Bronchial epithelial cell (primary cell): ENCODE measurements around the gene LNP1. TPM values are rescaled to one million over a fixed set of nuclear protein-coding genes. Genes with fewer than 3 reads are reported as not detected.
"Not testable (repeated sequence)": the region's sequence is repeated elsewhere in the genome, so short reads cannot be mapped to it uniquely, and the experiment has no call there.

Source experiments
- DNase-seq: peaks from one replicate; pipeline ENCODE4 v3.0.0-alpha.2; 2010; ENCODE audit warnings: low read depth
- FAIRE-seq: peaks from 2 replicates; lab custom pipeline; 2011; peaks lifted over from hg19 to GRCh38; lab: Jason Lieb, UNC
- H3K27me3 ChIP-seq: 2 replicates; pipeline ENCODE4 v1.5.1; 2011; ENCODE audit warnings: low read length; ENCODE audit not compliant: control insufficient read depth, insufficient read depth
- H3K36me3 ChIP-seq: 2 replicates; pipeline ENCODE4 v1.5.1; 2011; ENCODE audit warnings: low read length; ENCODE audit not compliant: control insufficient read depth, insufficient read depth
- H3K4me3 ChIP-seq: 2 replicates; pipeline ENCODE4 v1.5.1; 2011; ENCODE audit warnings: mild to moderate bottlenecking, low read depth, low read length, control low read depth
- total RNA-seq: library from RNA; depleted of rRNA; stranded (reverse); fragments of >200 nt; gene quantifications from 2 replicates; pipeline ENCODE4 v1.2.1, GENCODE V29; 2014
- TF ChIP-seq, protein P1 (sequence below): IDR thresholded peaks from 2 replicates; pipeline ENCODE4 v1.5.1; 2011; ENCODE audit warnings: mild to moderate bottlenecking, moderate library complexity, low read length, control low read depth, inconsistent platforms; ENCODE audit not compliant: insufficient read depth, severe bottlenecking

The LNP1 gene
- total RNA-seq, 1 donor from 2014 or later: 1.1 TPM

DNA sequence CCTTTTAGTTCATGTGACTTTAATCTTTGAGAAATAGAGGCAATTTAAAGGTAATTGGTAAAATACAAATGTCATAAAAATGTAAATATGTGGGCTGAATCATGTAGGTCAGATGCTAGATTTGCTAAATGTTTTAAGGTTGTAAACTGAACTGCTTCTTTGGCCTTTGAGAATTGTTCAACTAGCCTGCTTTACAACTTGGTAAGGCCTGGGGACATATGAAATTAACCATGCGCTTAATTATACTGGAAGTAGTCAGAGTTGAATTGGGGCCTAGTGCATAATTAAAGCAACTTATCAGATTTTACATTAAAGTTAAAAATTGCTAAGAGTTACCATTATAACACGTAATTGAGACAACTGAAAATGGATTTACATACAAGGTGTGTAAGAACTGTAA lies 70.1 kb downstream of the LNP1 start:
- no peak overlapping the region for H3K4me3 ChIP-seq
- TF ChIP-seq, protein P1, sequence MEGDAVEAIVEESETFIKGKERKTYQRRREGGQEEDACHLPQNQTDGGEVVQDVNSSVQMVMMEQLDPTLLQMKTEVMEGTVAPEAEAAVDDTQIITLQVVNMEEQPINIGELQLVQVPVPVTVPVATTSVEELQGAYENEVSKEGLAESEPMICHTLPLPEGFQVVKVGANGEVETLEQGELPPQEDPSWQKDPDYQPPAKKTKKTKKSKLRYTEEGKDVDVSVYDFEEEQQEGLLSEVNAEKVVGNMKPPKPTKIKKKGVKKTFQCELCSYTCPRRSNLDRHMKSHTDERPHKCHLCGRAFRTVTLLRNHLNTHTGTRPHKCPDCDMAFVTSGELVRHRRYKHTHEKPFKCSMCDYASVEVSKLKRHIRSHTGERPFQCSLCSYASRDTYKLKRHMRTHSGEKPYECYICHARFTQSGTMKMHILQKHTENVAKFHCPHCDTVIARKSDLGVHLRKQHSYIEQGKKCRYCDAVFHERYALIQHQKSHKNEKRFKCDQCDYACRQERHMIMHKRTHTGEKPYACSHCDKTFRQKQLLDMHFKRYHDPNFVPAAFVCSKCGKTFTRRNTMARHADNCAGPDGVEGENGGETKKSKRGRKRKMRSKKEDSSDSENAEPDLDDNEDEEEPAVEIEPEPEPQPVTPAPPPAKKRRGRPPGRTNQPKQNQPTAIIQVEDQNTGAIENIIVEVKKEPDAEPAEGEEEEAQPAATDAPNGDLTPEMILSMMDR: no peak
- DNase-seq: no peak
- no peaks in the 10 kb centered on the region for H3K27me3 ChIP-seq
- FAIRE-seq: no peak
- H3K36me3 ChIP-seq: no peaks in the 10 kb centered on the region

- not testable (repeated sequence) for FAIRE-seq, H3K27me3 ChIP-seq, H3K4me3 ChIP-seq, DNase-seq, H3K36me3 ChIP-seq
These were observed 76.6 kb downstream of the LNP1 start for GRCh38 chr3:100477851-100478360.

DNA sequence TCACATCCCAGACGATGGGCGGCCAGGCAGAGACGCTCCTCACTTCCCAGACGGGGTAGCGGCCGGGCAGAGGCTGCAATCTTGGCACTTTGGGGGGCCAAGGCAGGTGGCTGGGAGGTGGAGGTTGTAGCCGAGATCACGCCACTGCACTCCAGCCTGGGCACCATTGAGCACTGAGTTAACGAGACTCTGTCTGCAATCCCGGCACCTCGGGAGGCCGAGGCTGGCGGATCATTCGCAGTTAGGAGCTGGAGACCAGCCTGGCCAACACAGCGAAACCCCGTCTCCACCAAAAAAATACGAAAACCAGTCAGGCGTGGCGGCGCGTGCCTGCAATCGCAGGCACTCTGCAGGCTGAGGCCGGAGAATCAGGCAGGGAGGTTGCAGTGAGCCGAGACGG lies 77.2 kb downstream of the LNP1 start:
- not testable (repeated sequence) for DNase-seq, H3K4me3 ChIP-seq, H3K27me3 ChIP-seq, FAIRE-seq, H3K36me3 ChIP-seq

GRCh38 chr3:100480081-100480480 lies 78.7 kb downstream of the LNP1 start:
- no peak for DNase-seq
- TF ChIP-seq, protein P1: no peak

GRCh38 chr3:100482176-100482575 lies 80.8 kb downstream of the LNP1 start:
- FAIRE-seq: no peak
- no peak for DNase-seq
- Histone ChIP-seq H3K36me3 (no peaks in the 10 kb centered on the region), H3K4me3 (no peak overlapping the region), H3K27me3 (no peaks in the 10 kb centered on the region)
- TF ChIP-seq, protein P1: no peak

More at GRCh38 chr3:100480081-100480480, 78.7 kb downstream of the LNP1 start:
- FAIRE-seq: no peak
- H3K36me3 ChIP-seq: no peaks in the 10 kb centered on the region
- H3K4me3 ChIP-seq: no peak overlapping the region
- H3K27me3 ChIP-seq: no peaks in the 10 kb centered on the region

DNA sequence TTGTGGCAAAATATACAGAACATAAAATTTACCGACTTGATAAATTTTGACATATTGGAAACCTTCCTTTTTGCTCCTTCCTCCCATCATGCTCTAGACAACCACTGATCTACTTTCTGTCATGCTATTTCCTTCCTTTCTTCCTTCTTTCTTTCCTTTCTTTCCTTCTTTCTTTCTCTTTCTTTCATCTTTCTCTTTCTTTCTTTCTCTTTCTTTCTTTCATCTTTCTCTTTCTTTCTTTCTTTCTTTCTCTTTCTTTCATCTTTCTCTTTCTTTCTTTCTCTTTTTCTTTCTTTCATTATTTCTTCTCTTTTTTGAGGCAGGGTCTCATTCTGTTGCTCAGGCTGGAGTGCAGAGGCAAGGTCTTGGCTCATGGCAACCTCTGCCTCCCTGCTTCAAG lies 82.2 kb downstream of the LNP1 start:
- Histone ChIP-seq H3K27me3 (no peaks in the 10 kb centered on the region), H3K36me3 (no peaks in the 10 kb centered on the region), H3K4me3 (no peak overlapping the region)
- TF ChIP-seq, protein P1: no peak
- DNase-seq (no peak), FAIRE-seq (no peak)

DNA sequence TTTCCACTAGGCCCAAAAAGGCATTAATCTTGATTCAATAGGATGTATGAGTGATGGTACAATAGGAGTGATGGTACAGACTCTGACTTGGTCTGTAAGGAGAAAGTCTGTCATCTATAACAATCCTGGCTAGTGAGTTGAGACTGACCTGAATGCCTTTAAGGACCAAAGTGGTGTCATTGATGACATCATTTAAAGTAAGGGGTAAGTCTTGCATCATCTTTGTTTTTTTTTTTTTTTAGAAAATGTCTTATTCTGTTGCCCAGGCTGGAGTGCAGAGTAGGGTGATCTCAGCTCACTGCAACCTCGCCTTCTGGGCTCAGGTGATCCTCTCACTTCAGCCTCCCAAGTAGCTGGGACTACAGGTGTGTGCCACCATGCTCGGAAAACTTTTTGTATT lies 85.5 kb downstream of the LNP1 start:
- Histone ChIP-seq H3K4me3 (no peak overlapping the region), H3K36me3 (no peaks in the 10 kb centered on the region), H3K27me3 (no peaks in the 10 kb centered on the region)
- FAIRE-seq (no peak), DNase-seq (no peak)
- TF ChIP-seq, protein P1: no peak
